Heart left ventricle (tissue), 16 donors: ENCODE data around the gene FOXO1. TPM values are rescaled to one million over a fixed set of nuclear protein-coding genes. Genes with fewer than 3 reads are reported as not detected.

Experiments used
- ATAC-seq, 4 donors: fragments of 200-7000 bp; cut with Tn5 transposase; one replicate each; pipeline ENCODE4 v1.9.1; 2020 to 2022; ENCODE audit warnings: moderate library complexity in 4 of 4, mild to moderate bottlenecking in 3 of 4, moderate number of reproducible peaks in 1 of 4
- DNase-seq, 5 donors: peaks; one replicate each; pipeline ENCODE4 v3.0.0-alpha.2; 2020
- H3K27ac ChIP-seq, 12 donors: fragments of 200-600 bp; sonication (generic) in 4 of 12; one replicate each; pipeline versions ENCODE4 v1.5.0 to v1.8.0; 2016 to 2022; ENCODE audit warnings: mild to moderate bottlenecking in 2 of 12
- H3K27me3 ChIP-seq, 9 donors: fragments of 200-600 bp; sonication (generic) in 2 of 9; one replicate each; pipeline versions ENCODE4 v1.5.1 to v1.8.0; 2016 to 2022; ENCODE audit warnings: mild to moderate bottlenecking in 3 of 9
- H3K36me3 ChIP-seq, 9 donors: fragments of 200-600 bp; sonication (generic) in 2 of 9; one replicate each; pipeline versions ENCODE4 v1.5.0 to v1.8.0; 2018 to 2022; ENCODE audit warnings: mild to moderate bottlenecking in 2 of 9
- H3K4me1 ChIP-seq, 12 donors: fragments of 200-600 bp; sonication (generic) in 4 of 12; one replicate each; pipeline versions ENCODE4 v1.5.0 to v1.8.0; 2016 to 2022; ENCODE audit warnings: mild to moderate bottlenecking in 3 of 12
- H3K4me3 ChIP-seq, 12 donors: fragments of 200-600 bp; sonication (generic) in 4 of 12; one replicate each; pipeline versions ENCODE4 v1.5.0 to v1.8.0; 2017 to 2022; ENCODE audit warnings: mild to moderate bottlenecking in 9 of 12, moderate library complexity in 4 of 12
- H3K9me3 ChIP-seq, 12 donors: fragments of 200-600 bp; sonication (generic) in 4 of 12; one replicate each; pipeline versions ENCODE4 v1.5.0 to v1.8.0; 2016 to 2022; ENCODE audit warnings: mild to moderate bottlenecking in 1 of 12
- POLR2A ChIP-seq, 2 donors: fragments of 450-650 bp; IDR thresholded peaks; one replicate each; pipeline ENCODE4 v1.6.1; 2017; ENCODE audit warnings: antibody characterized with exemption in 2 of 2, mild to moderate bottlenecking in 2 of 2, moderate library complexity in 2 of 2
- WGBS, 4 donors: extraction: QIAGEN DNeasy Blood & Tissue Kit in 2 of 4; methylation state at CpG; one replicate each; pipeline versions ENCODE4 v1.1.5 to v1.1.7; 2013 to 2018; 5-methylcytosine and 5-hydroxymethylcytosine counted together
- intact Hi-C, 10 donors: fragments of 100-400 bp; cut with DNase I; formaldehyde crosslinking; loops; one replicate each; pipeline versions ENCODE4 v1.11.1 to v1.14.2; 2022
- polyA plus RNA-seq, 2 donors: library from polyadenylated mRNA; stranded (reverse); fragments of 200-250 nt; gene quantifications; one replicate each; pipeline ENCODE4 v1.2.3, GENCODE V29; 2013
- total RNA-seq, 9 donors: library from RNA; depleted of rRNA in 2 of 9; stranded (reverse); fragments of >200 nt in 2 of 9; fragmentation: NEBNext Ultra II Directional in 3 of 9; extraction: Animal tissue kit (Norgen Biotek cat#: 25700) in 3 of 9; gene quantifications; one replicate each; pipeline versions ENCODE4 v1.1.0 to v1.2.4, GENCODE V29; 2016 to 2023
- TF ChIP-seq, protein P1 (sequence below), 12 donors: fragments of 200-600 bp; sonication (generic) in 4 of 12; IDR thresholded peaks; one replicate each; pipeline versions ENCODE4 v1.5.0 to v1.8.0; 2018 to 2022; ENCODE audit warnings: antibody characterized with exemption in 12 of 12, mild to moderate bottlenecking in 5 of 12
- donor health status: ischemic (EF 13 %, LVEDD 7.1; RV severe dilation, severe dysfunction).
- donor health status: healthy with polysubstance abuse.
- donor health status: DM: no; HTN: yes; CAD: no.
- donor health status: DM: no; HTN: no; CAD: no.
- donor health status: ischemic (EF 25% LVEDD 6.9; RV normal size, moderate dysfunction).
- donor health status: ischemic (EF 25% LVEDD 5.7; RV mildly dilated, moderate dysfunction).
- donor health status: healthy.
- donor health status: DM: yes; HTN: yes; CAD: no.
- donor health status: ischemic (EF 35%, LVEDD 5.7; RV mildly dilated, moderate dysfunction).
- donor health status: nonischemic (EF 11% LVEDD 7.7; RV severe dilation, severe dysfunction).
- donor health status: DM: yes; HTN: yes; CAD: no.
- donor health status: PGD.
- donor health status: ischemic (EF 29% LVEDD 5.4; RV normal size, mild dysfunction).
- donor health status: nonischemic (EF 23%, LVEDD 6.1; RV moderate dilation, normal function).

FOXO1 gene
- total and polyA plus RNA-seq, 11 donors = 2.6 to 26.8 (median 17.2) TPM

DNA sequence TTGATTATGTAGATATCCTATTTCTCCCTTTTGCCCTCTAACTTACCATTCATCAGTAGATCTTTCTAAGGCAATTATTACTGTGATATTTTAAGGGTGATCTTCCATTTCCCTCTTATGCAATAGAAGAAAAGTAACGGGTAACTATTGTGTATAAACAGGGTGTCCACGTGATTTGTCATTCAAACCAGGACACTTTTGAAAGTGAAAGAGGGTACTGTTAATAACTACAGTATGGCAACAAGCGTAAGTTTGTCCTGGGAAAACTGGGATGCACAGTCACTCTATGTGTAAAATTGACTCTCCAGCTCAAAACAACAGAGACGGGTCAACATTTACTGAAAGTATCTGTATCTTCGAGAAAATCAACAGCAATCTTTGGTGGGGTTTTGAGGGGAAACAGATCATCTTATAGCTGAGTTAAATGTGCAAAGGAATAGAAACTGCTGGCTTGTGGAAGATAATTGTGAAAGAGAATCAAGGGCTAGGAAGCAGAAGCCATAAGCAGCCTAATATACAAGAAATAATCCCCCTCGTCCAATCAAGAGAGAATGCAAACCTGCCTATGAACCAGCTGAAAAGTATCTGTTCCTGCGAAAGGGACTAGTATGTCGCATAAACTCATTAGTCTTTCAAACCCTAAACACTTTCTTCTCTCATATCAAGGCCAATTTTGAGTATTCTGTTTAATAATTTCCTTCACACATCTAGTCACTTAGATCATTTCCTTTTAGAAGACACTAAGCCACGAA, 126.7 kb downstream of the FOXO1 start:
- WGBS, 4 donors = 75 to 81% (median 77%) methylated on average over 9 of the region's 9 CpGs
- H3K9me3 ChIP-seq = no peaks in the 10 kb centered on the region
- H3K27ac ChIP-seq = peak overlapping the region in 4 of 12 donors; percentile 12 to 65 (median 26)
- ATAC-seq (no peak), DNase-seq (no peak)
- intact Hi-C loops = loop anchor here in 2 of 10 donors (5.0 kb wide), 2 partner anchors 47 to 97 kb away; no protein-coding TSS in a partner anchor
- no peaks in the 10 kb centered on the region for H3K27me3 ChIP-seq
- H3K4me1 ChIP-seq = peaks cover 0 to 19% (median 9%) of the 10 kb centered on the region in 12 donors
- no peak for TF ChIP-seq POLR2A (IDR thresholded peaks at IDR 0.05)
- H3K36me3 ChIP-seq = no peaks in the 10 kb centered on the region
- no peak overlapping the region for H3K4me3 ChIP-seq

DNA sequence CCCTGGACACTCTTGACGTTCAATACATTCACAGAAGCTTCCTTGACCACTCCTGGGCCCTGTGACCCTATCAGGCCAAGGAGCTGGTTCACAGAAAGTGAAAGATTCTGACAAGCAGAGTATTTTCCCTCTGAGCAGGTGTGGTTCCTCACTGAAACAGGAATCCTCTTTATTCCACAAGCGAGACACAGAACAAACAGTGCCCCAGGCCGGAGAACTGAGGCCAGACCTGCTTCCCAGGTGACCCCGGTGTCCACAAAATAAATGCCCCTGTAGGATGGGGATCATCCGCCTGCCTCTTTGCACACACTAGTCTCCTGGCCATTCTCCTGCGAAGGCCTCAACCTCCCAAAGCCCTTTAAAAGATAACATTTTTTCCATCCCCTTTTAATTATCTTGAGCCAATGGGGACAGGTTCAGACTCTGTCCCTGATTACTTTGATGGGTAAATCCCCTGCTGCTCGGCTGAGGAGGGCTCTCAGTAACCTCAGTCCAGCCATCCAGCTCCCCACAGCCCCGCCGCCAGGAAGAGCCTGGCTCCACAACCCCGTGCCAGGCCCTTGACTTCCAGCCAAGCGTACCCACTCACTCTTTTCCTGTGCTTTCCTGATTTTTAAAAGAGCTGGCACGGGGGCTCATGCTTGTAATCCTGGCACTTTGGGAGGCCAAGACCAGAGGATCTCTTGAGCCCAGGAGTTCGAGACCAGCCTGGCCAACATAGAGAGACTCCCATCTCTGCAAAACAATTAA, 129.1 kb downstream of the FOXO1 start:
- Histone ChIP-seq H3K4me3 (no peak overlapping the region), H3K36me3 (no peaks in the 10 kb centered on the region), H3K27me3 (no peaks in the 10 kb centered on the region), H3K27ac (no peak overlapping the region), H3K9me3 (no peaks in the 10 kb centered on the region), H3K4me1 (peaks cover 0 to 19% (median 9%) of the 10 kb centered on the region in 12 donors)
- ATAC-seq (peak in 1 of 4 donors; percentile 20), DNase-seq (no peak)
- TF ChIP-seq, protein P1, sequence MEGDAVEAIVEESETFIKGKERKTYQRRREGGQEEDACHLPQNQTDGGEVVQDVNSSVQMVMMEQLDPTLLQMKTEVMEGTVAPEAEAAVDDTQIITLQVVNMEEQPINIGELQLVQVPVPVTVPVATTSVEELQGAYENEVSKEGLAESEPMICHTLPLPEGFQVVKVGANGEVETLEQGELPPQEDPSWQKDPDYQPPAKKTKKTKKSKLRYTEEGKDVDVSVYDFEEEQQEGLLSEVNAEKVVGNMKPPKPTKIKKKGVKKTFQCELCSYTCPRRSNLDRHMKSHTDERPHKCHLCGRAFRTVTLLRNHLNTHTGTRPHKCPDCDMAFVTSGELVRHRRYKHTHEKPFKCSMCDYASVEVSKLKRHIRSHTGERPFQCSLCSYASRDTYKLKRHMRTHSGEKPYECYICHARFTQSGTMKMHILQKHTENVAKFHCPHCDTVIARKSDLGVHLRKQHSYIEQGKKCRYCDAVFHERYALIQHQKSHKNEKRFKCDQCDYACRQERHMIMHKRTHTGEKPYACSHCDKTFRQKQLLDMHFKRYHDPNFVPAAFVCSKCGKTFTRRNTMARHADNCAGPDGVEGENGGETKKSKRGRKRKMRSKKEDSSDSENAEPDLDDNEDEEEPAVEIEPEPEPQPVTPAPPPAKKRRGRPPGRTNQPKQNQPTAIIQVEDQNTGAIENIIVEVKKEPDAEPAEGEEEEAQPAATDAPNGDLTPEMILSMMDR (IDR thresholded peaks at IDR 0.05) = no peak
- TF ChIP-seq POLR2A (IDR thresholded peaks at IDR 0.05) = no peak
- 93 to 94% (median 94%) methylated on average over 13 of the region's 13 CpGs for WGBS, 4 donors
- intact Hi-C loops = loop anchor here in 2 of 10 donors (5.0 kb wide), 2 partner anchors 45 to 95 kb away; no protein-coding TSS in a partner anchor

DNA sequence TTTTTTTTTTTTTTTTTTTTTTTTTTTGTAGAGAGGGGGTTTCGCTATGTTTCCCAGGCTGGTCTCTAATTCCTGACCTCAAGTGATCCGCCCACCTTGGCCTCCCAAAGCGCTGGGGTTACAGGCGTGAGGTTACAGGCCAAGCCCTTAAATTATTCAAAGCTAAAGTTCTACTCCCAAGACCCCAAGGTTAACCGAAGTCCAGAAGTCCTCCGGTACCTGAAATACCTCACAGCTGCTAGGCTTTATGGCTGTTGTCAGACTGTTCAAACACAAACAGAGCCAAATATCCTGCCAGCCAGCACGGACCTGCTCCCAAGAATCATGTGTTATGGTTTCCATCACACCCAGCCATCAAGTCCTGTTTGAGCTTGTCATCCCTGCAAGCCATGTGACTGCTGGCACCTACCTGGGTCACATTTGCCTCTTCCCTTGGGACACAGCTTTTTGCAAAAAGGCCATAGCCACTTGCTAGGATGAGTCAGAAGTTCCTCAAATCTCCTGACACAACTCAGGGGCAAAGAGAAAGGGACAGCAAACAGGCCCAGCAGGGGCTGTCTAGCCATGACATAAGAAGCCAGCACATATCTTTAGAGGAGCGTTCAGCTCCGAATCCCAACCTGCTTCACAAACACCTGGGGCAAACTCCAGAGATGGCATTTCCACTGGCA, 129.9 kb downstream of the FOXO1 start:
- intact Hi-C loops = loop anchor here in 2 of 10 donors (5.0 kb wide), 2 partner anchors 44 to 94 kb away; no protein-coding TSS in a partner anchor
- H3K9me3 ChIP-seq = no peaks in the 10 kb centered on the region
- H3K27me3 ChIP-seq = no peaks in the 10 kb centered on the region
- DNase-seq (no peak), ATAC-seq (peak in 3 of 4 donors; percentile 29 to 41 (median 39))
- TF ChIP-seq POLR2A (IDR thresholded peaks at IDR 0.05) = no peak
- TF ChIP-seq, protein P1 (IDR thresholded peaks at IDR 0.05) = no peak
- no peak overlapping the region for H3K4me3 ChIP-seq
- 85 to 90% (median 85%) methylated on average over 7 to 9 of the region's 9 CpGs for WGBS, 4 donors
- peaks cover 0 to 19% (median 9%) of the 10 kb centered on the region in 12 donors for H3K4me1 ChIP-seq
- H3K27ac ChIP-seq = no peak overlapping the region
- H3K36me3 ChIP-seq = no peaks in the 10 kb centered on the region

DNA sequence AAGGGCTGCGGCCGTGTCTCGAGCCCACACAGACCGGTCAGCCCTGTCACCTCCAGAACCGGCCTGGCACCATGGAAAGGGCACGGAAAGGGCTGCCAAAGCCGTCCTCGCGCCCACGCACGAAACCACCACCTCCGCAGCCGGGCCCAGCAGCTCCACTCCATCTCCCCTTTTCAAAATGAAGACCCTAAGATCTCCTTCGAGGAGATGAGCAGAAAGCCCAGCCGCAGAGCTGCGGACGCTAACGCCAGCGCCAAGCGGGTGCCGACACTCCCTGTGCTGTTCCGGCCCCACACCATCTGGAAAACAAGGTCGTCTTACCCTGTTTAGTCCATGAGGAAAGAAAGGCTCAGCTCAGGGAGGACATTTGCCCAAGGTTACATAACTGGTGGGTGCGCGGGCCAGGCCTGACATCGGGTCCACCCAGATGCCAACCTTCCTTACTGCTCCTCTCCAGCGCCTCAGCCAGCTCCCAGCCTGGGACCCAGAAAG, 131.1 kb downstream of the FOXO1 start:
- intact Hi-C loops = loop anchor here in 2 of 10 donors (5.0 kb wide), 2 partner anchors 43 to 93 kb away; no protein-coding TSS in a partner anchor

More for the DNA sequence above, 131.1 kb downstream of the FOXO1 start:
- Histone ChIP-seq H3K9me3 (no peaks in the 10 kb centered on the region), H3K36me3 (no peaks in the 10 kb centered on the region), H3K27me3 (no peaks in the 10 kb centered on the region), H3K4me3 (no peak overlapping the region), H3K4me1 (peaks cover 0 to 13% (median 5%) of the 10 kb centered on the region in 12 donors), H3K27ac (no peak overlapping the region)
- no peak for DNase-seq
- ATAC-seq = no peak
- WGBS, 4 donors = 94 to 98% (median 97%) methylated on average over 27 of the region's 27 CpGs
- no peak for TF ChIP-seq POLR2A (IDR thresholded peaks at IDR 0.05)
- TF ChIP-seq, protein P1 (IDR thresholded peaks at IDR 0.05) = no peak
